ENCODE results near the gene CDC14B.

Gene CDC14B

DNA sequence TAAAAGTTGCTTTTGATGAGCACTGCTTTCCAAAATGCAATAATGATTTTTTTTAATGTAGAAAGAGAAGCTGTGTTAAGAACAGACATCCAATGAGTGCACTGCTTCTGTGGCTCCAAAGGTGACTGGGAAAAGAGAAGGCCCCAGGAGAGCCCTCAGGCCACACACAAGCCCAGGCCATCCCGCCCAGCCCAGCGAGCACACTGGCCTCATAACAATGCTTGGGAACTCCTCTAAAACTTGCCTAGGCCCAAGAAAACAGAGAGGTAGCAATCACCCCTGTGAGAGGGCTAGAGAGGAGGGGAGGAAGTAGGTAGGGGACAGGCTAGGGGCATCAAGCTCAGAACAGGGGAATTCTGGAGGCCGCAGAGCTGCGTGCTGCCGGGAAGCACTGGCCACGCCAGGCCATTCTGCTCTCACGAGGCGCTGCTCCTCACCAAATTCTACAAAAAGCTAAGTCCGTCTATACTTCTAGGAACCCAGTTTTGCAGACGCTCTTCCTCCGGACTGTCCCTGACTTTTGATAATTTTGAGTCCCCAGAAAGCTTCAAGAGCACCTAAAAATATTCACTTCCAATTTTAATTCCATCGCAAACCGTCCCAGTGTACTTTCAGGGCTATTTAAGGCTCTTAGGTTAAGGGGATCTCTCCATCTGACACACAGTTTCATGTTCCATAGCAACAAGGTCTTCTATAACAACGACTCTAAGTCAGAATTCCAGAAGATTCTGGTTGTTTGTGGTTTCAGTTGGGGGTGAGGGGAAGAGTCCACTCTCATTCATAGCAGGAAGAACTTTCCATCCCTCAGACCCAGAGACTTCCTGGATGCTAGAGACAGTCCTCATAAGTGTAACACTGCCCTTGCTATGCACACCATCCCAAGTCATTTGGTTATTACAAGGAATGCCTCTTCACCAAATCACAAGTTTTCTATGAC, 118.7 kb downstream of the CDC14B start:
- no peak for DNase-seq

DNA sequence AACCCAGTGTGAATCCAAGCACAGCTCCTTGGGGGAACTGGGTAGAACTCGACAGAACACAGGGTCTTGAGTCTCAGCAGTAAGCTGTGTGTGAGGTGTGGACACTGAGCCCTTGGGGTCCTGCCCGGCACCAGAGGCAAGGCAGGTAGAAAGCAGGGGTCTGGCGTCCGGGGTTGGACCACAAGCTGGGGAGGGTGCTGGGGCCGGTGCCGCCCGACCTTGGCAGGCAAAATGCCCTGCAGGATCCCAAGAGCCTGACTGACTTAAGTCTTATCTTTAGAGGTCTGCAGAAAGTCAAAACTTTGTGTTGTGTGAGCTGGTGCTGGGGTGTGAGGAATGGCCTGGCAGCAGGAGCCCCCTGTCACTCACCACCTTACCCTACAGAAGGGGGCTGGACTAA, 120.4 kb downstream of the CDC14B start:
- DNase-seq = no peak

GRCh38 chr9:96498796-96499195, 120.8 kb downstream of the CDC14B start:
- no peak for DNase-seq

GRCh38 chr9:96497117-96497399, 122.6 kb downstream of the CDC14B start:
- DNase-seq = no peak

DNA sequence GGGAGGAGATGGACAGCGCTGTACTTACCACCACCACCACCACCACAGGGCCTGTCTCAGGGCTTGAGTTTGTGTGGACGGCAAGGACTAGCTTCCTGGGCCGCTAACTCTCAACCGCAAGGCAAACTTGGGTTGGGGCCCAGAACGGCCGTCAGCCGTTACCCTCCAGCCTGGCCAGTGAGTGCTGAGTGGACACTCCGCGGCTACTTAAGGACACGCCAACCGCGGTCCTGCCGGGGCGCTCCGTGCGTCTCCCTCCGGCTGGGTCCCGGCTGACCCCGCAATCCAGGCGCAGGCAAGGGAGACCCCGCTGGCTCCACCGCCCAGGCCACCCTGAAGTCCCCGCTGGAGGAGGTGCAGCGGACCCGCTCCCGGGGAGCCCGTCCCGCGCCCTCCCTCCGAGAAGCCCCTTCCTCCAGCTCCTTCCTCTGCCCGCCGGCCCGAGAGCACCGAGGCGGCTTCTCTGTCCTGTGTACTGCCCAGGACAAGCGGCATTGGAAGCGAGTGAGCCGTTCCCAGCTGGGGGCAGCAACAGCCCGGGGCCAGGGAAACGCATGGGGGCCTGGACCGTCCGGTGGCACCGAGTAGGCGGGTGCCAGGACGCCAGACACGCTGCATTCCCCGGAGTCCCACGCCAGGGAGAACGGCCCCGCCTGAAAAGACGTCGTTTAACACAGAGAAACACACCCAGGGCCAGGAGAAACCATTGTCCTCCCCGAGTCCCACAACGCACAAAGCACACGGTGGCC, 123.1 kb downstream of the CDC14B start:
- DNase-seq = no peak

DNA sequence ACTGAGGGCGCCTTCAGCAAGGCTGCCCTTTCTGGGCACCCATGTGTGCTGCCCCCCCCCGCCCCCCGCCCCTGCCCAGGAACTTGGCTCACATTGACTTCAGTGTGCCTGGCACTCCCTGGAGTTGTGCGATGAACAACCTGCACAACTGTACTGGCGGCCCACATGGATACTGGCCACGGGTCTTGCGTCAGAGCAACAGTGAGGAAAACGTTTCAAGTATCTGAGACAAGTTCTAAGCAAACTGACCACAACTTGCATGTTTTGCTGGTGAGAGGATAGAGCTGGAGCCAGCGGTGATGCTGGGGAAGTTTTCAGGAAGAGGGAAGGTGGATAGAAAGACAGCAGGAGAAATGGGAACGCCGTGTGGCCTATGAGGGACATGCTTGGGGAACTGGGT, 124.3 kb downstream of the CDC14B start:
- no peak for DNase-seq

DNA sequence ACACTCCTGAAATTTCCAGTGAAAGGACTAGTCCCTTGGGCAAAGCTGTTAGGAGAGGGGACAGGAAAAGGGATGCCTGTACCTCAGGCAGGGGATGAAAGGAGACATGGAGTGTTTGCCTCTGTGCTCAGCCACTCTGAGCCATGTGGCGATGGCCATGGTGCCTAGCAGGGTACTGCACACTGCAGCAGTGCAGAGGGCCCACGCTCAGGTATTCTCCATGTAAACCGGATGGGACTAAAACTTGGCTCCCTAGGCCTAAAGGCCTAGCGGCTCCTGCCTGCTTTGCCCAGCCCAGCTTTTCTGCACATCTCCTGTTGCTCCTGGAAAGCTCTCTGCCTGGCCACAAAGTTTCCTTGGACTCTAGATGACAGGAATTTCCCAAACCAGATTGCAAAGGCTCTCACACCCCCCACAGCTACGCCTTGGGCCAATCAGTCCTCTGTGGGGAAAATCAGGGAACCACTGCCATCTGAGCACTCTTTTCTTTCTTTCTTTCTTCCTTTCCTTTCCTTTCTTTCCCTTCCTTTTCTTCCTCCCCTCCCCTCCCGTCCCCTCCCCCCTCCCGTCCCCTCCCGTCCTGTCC, 125.3 kb downstream of the CDC14B start:
- DNase-seq = no peak

- DNase-seq = no peak
Observed at GRCh38 chr9:96493757-96494156, 125.9 kb downstream of the CDC14B start.

DNA sequence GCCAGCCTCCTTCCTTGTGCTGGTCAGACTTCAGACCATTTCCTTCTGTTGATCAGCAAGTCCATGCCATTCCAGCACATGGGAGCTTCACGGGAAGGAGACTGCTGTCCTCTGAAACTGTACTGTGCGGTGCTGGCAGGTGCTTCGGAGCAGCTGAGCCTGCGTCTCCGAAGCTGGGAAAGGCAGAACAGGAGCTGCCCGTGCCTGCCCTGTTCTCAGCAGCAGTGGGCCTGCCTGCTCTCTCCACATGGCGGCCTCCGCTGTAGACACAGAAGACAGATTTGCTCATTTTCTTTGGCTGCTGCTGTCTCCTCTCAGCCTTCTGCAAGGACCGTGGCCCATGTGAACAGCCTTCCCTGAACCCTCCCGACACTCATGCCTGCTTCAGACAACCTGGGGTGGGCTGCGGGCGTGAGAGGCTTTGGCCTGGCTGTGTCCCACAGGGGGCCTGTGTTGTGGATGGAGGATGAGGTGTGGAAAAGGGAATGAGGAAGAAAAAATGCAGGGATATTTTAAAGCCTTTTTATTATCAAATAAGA, 126.6 kb downstream of the CDC14B start:
- DNase-seq = no peak

DNA sequence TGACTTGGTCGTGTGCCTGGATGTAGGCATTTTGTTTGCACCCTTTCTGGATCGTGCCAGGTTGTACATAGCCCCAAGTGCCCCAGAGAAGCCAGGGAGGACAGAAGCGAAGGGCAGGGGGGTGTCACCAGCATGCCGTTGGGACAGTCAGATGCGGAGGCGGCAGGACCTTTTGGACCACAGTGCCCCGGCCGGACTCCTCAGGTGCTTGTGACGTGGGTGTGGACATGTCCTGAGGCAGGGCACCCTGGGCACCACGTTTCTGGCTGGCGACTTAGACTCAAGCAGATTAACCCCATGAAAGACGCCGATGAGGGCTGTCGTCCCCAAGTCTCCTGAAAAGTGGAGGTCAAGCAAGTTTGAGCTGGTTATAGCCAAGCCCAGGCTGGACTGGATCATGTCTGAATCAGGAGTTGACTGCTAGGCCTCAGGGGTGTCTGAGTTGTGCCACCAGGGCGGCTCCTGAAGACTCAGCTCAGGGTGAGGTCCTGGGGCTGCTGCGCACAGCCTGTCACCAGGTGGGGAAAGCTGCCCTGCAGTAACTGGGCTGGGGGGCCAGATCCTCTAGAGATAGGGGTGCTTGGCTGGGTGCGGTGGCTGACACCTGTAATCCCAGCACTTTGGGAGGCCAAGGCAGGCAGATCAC, 127.6 kb downstream of the CDC14B start:
- DNase-seq = no peak

DNA sequence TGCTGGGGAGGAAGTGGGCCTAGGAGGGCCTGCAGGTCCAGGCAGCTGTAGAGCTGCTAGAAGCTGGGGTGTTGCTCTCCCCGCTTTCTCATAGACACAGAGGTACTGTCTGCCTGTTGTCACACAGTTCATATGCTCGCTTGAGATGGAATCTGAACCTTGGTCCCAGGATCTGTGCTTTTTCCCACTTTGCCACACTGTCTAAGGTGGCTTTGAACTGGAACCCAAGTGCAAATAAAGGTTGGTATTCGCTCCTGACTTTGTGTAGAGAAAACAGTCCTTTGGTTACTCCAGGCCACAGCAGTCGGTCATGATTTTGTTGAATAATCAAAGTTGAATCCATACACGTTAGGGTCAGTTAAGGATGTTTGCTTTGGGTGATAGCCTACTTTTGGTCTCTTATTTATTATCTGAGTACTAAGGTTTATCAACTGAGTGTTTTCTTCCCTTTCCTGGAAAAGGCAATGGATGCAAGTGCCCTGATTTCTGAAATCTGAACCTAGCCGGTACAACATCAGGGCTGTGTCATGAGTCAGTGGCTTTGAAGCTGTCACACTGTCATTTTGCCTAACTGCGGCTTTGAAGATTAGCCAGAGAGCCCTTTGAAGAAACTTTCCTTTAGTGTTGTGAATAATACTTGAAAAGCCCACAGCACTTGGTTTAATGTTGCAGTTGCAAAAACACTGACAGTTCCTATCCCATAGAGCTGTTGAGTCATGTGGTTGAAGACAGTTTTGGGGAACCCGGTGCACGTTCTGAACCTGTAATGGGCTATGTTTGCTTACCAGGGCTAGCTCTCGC, 128.4 kb downstream of the CDC14B start:
- DNase-seq = no peak

DNA sequence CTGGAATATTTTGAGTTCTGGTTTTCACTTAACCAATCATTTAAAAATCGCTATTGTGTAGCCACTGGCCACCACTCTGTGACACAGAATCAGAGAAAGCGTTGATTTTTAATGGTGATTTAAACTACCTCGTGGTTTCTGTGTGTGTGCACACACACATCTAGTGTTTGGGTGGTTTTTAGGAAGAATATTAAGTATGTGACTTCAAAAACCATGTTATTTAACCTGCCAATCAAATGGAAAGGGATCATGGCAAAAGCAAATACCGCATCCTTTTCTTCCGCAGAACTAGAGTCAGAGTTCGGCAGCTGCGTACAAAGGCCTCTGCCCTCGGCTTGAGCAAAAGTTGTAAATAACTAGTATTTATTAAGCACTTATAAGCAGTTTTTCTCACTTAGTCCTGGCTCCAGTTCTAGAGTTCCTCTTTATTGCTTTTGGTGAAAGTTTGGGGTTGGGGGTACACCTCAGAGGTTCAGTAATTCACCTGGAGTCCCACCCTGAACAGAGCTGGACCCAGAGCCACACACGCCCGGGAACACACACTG, 129.0 kb downstream of the CDC14B start:
- no peak for DNase-seq

GRCh38 chr9:96489482-96489979, 130.1 kb downstream of the CDC14B start:
- no peak for DNase-seq

DNA sequence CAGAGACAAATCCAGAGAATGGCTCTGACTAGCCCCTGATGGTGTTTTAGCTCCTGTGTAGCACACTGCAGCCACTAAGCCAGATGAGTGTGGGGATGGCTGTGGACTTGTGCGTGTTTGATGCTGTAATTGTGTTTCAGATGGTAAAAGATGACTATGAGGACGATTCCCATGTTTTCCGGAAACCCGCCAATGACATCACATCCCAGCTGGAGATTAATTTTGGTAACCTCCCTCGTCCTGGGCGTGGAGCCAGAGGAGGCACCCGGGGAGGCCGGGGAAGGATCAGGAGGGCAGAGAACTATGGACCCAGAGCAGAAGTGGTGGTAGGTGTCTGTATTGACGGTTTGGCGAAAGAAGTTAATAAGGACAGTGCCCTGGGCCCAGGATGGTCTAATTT, 131.7 kb downstream of the CDC14B start:
- DNase-seq = no peak

- no peak for DNase-seq
Observed at GRCh38 chr9:96487029-96487396, 132.6 kb downstream of the CDC14B start.

- no peak for DNase-seq
Observed at GRCh38 chr9:96486386-96487028, 133.1 kb downstream of the CDC14B start.

DNA sequence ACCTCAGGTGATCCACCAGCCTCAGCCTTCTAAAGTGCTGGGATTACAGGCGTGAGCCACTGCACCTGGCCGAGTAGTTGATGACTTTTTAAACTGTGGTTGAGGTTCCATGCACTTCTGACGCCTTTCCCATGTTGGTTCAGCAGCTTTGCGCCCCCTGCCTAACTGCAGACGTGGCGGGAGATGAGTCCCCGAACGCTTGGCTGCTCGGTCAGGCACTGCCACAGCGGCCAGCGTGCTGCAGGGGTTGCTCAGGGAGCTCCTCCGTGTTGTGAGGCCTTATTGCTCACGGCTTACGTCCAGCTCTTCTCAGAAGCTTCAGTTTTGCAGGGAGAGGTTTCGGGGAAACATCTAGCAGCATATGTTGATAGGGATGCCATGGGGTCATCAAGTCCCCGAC, 134.4 kb downstream of the CDC14B start:
- DNase-seq = no peak

DNA sequence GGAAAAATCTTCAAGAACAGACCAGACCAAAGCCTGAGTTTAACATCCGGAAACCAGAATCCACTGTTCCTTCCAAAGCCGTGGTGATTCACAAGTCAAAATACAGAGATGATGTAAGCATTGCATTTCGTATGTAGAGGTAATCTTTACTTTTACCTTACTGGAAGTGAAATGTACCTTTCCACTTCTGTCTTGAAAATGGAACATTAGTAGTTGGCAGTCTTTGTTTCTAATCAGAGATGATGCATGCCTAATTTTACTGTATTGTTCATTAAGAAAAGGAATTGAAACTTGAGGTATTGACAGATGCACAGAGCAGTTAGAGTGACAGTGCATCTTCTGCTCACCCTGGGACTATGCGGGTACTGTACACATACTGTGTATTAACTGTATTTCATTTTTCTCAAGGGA, 135.1 kb downstream of the CDC14B start:
- DNase-seq = no peak

- no peak for DNase-seq
Observed at GRCh38 chr9:96483733-96484390, 135.8 kb downstream of the CDC14B start.

DNA sequence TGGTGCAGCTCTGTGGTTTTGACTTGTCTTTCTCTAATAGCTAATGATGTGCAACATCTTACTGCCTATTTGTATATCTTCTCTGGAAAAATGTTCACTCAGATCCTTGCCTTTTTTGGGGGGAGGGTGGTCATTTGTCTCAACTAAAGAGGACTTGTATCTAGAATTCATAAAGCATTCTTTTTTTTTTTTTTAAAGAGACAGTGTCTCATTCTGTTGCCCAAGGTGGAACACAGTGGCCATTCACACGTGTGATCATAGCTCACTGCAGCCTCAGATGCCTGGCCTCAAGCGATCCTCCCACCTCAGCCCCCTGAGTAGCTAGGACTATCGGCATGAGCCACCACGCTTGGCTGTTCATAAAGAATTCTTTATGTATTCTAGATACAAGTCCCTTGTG, 136.4 kb downstream of the CDC14B start:
- DNase-seq = no peak

GRCh38 chr9:96482476-96482875, 137.2 kb downstream of the CDC14B start:
- DNase-seq = no peak

Data from NCI-H2081 (cell line).